Fibroblast of skin of back (primary cell): Measurements from ENCODE around the gene ARID1B.
A peak's percentile ranks its signal among the peaks of the same experiment; 100 is the strongest.

ENCODE experiments used
- DNase-seq: peaks from one replicate; pipeline ENCODE4 v3.0.0-alpha.2; 2013

Gene ARID1B

DNA sequence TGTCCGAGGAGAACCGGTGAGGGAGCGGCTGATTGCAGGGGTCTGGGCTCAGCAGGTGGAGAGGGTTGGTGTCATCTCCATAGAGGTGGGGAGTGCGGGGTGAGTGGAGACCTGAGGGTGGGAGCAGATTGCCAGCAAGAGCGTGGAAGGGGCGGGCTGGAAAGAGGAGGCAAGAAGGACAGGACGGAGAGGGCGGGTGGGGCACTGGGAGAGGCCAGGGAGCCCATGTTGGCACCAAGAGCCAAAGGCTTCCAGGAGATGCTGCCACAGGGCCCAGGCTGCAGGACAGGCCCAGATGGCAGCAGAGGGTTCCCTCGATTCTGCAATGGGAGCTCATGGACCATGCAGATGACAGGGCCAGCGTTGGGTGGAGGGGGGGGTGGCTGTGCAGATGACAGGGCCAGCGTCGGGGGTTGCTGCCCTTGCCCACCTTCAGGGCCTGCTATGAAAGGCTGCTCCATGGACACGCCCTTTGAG, 440.8 kb downstream of the ARID1B start:
- no peak for DNase-seq

DNA sequence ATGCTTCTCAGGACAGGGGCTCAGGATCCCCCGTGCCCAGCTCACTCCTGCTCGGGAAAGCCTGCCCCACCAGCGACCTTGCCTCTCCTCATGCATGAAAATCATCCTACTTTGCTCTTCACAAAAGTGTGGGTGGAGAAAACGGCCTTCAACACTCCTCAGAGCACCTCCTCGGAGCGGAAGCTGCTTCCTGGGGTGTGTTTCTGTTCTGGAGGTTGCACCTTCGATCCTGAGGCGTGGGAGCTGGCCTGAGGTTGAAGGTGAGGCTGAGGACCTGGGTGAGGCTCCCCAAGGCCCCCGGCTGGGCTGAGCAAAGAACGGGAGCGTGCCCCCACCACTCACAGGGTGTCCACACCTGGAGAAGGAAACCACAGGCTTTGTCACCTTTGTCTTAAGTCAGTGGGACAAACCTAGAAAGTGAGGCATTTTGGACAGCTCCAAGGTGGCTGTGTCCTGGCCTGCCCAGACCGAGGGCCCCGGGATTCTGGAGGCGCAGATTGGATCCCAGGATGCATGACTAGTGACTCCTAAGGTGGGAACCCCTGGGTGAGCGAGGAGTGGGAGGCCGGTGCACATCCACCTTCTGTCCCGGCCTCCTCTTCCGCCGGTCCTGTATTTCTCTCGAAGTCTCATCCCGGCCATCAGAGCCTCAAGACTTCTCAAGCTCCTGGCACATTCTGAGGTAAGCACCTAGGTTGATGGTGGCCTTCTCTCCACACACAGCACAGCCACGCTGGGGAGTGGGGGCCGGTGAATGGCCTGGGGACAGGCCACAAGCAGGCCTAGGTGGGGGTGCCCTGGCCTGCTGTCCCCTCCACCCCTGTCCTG, 441.4 kb downstream of the ARID1B start:
- DNase-seq = no peak

DNA sequence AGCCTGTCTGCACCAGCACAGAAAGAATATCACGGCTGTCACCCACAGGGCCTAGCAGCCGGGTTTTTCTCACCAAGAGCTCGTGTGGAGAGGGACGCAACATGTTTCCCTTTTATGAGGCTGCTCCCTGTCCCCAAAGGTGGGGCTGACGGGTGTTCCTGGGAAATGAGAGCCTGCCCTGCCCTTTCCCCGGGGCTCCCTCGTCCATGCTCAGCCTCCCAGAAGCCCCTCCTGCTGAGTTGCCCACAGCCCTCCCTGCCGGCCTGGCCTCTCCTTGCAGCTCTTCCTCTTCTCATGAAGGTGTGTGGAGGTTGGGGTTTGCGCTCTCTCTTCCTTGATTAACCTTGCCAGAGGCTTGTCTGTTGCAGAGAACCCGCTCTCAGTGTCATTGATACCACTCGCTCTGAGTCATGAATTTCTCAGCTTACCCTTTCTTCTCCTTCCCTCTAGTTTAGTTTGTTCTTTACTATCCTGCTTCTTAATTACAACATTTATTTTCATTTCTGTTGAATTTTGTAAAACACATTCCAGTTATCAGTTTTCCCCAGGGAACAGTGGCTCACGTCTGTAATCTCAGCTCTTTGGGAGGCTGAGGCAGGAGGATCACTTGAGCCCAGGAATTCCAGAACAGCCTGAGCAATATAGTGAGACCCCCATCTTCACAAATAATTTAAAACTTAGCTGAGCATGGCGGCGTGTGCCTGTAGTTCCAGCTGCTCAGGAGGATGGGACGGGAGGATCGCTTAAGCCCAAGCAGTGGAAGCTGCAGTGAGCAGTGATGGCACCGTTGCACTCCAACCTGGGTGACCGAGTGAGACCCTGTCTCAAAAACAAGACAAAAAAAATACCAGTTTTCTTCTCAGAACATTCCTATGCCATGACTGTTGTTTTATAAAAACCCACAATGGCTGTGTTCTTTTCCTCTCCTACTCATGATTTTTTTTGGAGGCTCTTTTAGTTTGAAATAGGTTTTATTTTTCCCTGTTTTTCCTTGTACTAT, 442.3 kb downstream of the ARID1B start:
- peak; percentile 83 for DNase-seq

DNA sequence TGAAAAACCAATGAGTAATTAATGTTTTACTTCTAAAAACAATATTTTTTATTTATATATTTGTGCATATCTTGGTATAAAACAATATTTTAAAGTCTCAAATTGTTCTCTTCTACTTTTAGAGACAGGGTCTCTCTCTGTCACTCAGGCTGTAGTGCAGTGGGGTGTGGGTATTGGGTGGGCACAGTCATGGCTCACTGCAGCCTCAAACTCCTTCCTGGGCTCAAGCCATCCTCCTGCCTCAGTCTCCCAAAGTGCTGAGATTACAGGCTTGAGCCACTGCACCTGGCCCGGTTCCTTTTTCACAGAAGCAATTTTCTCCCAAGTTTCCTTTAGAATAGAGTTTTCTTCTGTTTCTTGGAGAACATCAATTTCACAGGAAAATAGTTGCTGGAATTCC, 443.3 kb downstream of the ARID1B start:
- no peak for DNase-seq

DNA sequence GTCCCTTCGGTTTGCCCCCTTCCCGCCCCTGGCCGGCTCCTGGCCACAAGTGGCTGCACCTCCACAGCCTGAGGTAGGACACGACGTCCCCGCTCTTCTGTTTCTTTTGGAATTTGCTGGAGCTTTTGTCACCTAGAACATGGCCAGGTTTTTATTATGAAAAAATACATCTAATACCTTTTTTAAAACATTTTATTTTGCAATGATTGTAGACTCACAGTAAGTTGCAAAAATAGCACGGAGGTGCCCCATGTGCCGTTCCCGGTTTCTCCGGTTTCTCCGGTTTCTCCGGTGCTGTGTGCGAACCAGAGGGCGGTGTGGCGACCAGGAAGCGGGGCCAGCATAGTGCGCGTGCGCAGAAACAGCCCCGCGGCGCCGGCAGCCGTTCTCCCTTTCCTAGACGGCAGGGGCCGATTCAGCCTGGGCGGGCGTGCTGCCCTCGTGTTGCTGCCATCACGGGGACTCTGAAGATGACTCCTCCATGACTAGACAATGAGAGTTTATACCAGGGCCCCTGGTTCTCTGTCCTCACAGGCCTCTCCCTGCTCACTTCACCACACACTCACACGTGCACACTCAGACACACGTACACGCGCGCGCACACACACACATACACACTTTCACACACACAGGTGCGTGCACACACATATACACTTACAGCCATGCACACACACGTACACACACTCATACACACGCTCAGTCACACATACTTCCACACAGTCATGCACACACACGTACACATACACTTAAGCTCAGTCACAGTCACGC, 444.1 kb downstream of the ARID1B start:
- peak; percentile 73 for DNase-seq

DNA sequence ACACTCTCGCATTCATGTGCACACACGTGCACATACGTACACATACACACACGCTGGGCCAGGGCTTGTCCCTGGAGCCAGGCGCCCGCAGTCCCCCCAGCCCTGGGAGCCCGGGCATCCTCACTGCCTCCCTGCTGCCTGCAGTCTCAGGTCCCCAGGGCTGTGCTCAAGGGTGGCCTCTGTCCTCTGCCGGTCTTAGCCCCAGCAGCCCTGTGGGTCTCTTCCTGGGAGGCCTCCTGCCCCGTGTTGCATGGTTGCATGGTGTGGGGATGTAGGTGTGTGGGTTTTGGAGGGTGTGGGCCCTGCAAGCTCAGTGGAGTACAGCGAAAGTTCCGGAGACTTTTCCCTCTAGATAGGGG, 444.6 kb downstream of the ARID1B start:
- DNase-seq = no peak

DNA sequence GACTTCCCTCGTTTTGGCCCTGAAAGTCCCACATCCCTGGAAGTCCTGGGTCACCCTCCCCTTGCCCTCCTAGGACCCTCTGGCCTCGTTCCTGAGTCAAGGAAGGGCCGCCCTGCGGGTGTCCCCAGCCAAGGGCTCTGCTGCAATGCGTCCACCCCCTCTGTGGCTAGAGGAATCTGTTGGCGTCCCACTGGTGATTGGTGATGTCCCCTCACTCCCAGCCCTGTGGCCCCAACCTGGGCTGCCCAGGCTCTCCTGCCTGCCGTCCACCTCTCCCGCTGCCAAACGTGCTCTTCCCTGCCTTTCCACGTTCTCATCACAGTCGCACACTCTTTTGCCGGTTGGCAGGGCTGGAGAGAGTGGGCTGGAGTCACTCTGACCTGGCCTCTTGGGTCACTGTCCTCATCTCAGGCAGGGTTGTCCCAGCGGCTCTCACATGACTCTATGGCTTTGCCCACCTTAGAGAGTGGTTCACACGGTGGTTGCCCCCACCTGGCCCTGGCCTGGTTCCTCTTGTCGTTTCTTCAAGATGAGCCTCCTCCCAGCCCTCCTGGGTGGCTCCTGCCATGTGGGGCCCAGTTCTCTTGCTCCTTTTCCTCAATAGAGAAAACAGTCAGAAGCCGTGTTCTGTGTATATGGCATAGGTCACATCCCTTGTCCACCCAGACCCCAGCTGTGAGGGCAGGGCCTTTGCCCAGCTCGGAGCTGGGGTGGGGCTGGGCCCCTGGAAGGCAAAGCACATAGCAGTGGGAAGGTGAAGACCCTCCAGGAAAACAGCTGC, 445.2 kb downstream of the ARID1B start:
- DNase-seq = no peak

DNA sequence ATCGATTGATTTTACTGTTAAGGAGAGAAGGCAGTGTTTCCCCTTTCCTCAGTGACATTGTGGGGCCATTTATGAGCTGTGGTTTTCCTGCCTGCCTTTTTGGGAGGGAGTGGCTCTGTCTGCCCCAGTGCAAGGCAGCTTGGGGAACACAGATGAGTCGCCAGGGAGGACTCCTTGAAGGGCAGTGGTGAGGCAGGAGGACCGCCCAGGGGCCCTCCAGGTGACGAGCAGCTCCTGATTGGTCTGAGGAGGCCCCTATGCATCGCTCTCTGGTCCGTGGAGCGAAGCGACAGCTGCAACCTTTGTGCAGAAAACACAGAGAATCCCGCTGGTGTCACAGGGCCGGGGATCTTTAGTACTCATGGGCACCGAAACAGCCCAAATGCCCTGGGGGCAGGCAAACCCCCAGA, 445.8 kb downstream of the ARID1B start:
- DNase-seq = peak; percentile 25

DNA sequence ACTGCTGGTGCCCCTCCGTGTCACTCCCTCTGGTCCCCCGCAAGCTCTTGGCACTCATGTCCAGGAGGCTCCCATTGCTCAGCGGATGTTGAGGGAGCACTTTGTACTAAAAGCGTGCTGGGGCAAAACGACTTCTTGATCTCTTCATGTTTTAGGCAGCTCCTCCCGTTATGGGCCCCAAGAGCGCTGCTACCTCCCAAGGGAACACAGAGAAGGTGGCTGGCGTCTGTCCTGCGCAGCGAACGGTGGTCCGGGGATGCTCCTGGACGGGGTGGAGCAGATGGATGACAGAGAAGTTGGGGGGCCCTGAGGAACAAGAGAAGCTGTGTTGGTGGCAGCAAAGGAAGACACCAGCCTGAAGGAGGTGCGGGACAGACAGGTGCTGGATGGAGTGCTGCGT, 446.3 kb downstream of the ARID1B start:
- no peak for DNase-seq

DNA sequence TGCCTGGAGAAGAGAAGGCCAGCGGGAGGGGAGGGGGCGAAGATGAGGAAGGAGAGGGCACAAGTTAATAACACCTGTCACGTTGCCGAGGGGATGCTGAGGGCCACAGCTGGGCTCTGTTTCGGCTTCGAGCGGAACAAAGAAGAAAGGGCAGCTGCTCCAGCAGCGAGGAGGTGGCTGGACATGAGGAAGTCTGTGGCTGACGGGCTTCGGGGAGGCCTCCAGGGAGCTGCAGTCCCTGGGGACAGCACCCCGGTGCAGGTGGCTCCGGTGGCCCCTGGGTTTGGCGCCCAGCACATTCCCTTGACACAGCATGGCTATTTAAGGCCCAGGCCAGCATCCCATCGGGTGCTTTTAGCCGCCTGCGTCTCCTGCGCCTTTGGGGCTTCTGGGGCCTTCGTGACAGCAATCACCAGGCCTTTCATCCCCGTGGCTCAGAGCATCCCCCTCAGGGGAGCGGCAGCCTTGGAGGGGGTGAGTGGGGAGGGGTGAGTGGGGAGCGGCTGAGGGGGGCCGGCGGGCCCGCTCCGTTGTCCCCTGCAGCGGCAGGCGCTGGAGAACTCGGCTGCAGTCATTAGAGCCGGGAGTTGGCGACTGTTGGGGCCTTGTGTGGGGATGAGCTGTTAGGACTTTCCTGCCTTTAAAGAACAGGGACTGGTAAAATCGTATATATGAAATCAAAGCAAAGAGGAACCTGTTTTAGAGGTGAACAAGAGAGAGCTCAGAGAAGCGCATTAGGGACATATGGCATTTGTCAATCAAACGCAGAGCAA, 447.2 kb downstream of the ARID1B start:
- no peak for DNase-seq

DNA sequence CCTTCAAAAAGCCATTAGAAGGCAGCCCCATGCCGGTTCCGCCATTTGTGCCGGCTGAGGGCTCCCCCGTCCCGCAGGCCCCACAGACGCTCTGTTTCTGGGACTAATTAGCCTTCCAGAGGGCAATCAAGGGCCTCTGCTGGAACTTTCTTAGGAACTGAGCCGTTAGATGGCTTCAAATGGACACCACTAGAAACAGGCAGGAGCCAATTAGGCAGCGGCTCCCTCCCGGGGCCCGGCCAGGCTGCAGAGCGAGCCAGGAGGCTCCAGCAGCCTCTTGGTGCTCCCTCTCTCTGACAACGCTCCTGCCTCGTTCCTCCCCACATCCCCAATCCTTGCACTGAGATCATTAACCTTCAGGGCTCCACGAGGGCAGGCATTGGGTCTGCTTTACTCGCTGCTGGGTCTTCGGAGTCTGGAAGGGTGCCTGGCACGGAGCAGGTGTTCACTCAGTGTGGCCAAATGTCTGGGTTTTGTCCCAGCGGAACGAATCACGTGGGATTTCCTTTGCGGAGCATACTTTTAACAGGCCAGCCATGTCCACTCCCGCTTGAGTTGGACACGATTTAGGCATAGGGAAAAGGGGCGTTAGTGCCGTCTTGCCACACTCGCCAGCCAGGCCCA, 447.9 kb downstream of the ARID1B start:
- no peak for DNase-seq

DNA sequence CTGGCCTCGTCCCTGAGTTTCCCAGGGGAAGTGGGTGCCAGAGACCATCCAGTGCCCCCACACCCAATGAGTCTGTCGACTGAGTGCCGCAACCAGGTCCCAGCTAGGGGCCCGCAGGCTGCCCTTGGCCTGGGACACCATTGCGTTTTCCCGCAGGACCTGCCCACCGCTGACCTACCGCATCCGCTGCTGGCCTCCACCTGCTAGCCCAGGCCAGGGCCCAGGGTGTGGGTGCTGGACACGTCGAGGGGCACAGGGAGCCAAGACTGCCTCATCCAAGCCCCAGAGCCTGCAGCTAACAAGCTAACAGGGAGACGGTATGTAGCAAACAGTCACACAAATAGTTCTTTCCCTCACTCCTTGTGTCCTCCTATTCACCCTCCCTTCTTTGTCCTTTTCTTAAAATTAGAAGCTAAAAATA, 448.4 kb downstream of the ARID1B start:
- DNase-seq = no peak

DNA sequence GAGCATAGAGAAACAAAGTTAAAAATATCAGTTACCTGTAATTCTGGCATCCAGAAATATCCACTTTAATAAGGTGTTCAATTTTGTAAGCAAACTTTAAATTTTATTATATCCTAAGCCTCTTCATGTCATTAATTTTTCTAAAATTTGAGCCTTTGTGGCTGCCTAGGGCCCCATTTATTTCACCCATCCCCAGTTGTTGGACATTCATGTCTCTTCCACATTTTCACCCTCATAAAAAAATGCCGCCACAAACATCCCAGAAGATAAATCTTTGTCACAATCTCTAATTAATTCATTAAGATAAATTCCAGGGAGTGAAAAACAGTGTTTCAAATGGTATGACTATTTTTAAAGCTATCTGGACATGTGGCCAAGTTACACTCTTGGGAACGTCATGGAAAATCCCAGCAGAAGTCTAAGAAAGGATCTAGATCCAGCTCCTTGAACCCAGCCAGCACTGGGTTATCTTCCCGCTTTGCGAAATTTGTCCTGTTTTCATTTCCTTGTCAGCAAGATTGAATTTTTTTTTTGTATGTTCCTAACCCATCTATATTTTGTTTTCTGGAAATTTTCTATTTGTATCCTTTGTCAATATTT, 448.9 kb downstream of the ARID1B start:
- peak; percentile 46 for DNase-seq

DNA sequence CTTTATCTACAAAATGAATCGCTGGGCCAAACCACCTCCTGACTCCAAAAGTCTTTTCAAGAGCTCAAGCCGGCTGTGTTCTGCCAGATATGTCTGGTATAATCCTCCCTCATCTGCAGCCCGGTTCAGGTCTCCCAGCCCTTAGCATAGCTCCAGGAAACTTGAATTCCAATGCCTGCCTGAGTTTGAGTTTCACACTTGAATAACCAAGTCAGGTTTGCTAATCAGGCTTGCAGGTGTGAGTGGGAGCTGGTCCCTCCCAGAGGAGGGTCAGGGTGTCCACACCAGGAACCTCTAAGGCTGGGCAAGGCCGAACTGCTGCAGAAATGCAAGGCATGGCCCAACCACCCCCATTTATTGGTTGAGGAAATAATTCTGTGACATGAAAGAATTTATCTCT, 449.6 kb downstream of the ARID1B start:
- DNase-seq = no peak

DNA sequence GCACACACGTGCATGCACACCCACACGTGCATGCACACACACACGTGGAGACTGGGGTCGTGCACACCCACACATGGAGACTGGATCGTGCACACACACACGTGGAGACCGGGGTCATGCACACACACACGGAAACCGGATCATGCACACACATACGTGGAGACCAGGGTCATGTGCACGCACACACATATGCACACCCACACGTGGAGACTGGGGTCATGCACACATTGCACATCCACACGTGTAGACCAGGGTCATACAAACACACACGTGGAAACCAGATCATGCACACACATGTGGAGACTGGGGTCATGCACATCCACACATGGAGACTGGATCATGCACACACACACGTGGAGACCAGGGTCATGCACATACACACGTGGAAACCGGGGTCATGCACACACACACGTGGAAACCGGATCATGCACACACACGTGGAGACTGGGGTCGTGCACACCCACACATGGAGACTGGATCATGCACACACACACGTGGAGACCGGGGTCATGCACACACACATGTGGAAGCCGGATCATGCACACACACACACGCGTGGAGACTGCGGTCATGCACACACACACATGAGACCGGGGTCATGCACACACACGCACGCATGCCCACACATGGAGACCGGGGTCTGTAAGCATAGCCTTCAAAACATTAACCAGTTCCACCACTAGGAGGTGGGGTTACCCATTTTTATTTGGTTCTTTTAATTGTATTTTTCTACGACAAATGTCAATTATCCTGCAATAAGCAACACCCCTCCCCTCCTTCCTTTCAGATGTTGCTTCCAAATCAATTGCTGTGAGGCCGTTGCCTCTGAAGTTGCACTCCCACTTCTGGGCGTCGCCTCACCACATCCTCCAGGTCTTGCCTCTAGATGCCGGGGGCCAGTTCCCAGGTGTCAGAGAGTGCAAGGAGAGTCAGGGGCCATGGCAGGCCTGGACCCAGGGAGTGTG, 450.3 kb downstream of the ARID1B start:
- DNase-seq = no peak

DNA sequence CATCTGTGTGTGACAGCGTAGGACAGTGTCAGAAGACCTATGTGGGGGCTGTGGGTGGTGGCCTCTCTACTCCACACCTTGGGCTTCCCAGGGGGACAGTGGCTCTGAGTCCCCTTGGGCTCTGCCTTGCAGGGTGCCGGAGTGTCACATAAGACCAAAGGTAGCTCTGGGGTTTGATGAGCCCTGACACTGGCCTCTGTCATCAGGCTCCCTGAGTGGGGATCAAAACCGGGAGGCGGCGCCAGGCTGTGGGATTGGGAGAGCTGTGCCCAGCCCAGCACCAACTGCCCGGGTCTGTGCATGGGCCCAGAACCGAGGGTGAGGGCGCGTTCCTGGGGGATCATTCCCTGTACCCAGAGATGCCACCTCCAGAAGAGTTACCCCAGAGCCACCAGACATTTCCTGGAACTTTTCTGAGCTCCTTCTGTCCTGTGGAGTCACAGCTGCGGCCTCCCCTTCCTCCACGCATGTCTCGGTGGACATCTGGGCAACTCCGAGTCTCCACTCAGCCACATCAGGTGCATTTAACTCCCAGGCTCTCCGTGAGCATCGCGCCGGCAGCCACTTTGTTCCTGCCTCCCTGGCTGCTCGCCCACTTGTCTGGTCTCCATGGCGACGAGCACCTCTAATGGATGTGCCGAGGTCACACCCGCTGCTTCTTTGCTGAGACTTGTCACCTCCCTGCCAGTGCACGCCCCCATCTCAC, 451.4 kb downstream of the ARID1B start:
- no peak for DNase-seq

DNA sequence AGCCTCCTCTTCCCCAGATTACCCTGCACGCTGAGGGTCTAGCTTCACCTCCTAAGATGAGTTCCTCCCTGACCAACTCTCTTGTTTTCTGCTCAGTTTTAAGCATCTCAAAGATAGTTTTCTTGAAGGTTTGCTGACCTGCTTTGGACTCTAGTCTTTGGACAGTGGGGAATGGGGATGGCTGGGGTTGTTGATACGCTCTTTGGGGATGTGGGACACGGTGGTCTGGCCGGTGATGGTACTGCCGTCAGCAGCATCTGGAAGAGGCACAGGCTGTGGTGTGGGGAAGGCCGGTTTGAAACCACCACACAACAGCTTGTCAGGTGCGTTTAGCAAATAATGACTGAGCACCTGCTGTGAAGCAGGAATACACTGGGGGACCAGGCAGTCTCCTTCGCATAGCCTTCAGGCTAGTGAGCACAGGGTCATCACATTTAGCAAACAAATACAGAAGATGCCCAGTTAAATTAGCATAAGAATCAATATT, 452.0 kb downstream of the ARID1B start:
- DNase-seq = no peak

DNA sequence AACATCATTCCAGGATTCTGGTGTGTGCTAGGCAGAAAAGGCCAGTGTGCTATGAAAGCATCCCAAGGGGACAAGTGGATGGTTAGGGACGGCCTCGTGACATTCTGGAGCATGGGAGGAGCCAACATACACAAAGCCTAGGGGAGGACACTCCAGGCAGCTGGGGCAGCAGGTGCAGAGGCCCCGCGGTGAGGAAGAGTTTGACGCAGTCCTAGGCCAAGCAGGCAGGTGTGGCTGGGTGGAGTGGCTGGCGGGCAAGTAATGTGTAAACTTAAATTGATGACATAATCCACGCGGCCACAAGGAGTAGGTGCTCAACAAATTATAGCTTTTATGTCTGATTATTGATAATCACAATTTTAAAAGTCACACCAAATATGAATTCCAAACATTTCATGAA, 452.5 kb downstream of the ARID1B start:
- no peak for DNase-seq
